Vagina (tissue), 2 donors: ENCODE measurements around the gene CRTC1. TPM values are rescaled to one million over a fixed set of nuclear protein-coding genes. Genes with fewer than 3 reads are reported as not detected.

Experiments
- DNase-seq, 2 donors: peaks; one replicate each; pipeline ENCODE4 v3.0.0-alpha.2; 2017; ENCODE audit errors: extremely low spot score in 2 of 2
- H3K27ac ChIP-seq: fragments of 200-600 bp; sonication (generic); one replicate; pipeline ENCODE4 v1.5.1; 2019
- H3K27me3 ChIP-seq: fragments of 200-600 bp; sonication (generic); one replicate; pipeline ENCODE4 v1.5.1; 2019
- H3K36me3 ChIP-seq, 2 donors: fragments of 200-600 bp; sonication (generic); one replicate each; pipeline ENCODE4 v1.5.1; 2017 to 2019
- H3K4me1 ChIP-seq: fragments of 200-600 bp; sonication (generic); one replicate; pipeline ENCODE4 v1.5.1; 2019
- H3K4me3 ChIP-seq, 2 donors: fragments of 200-600 bp; sonication (generic); 1 replicate in 1 of 2; 2 replicates in 1 of 2; pipeline ENCODE4 v1.5.1; 2016 to 2019
- H3K9me3 ChIP-seq: fragments of 200-600 bp; sonication (generic); one replicate; pipeline ENCODE4 v1.5.1; 2019
- CTCF ChIP-seq, 3 experiments: fragments of 450-650 bp in 2 of 3; fragments of 200-600 bp in 1 of 3; sonication (generic) in 1 of 3; IDR thresholded peaks; one replicate each; pipeline ENCODE4 v1.5.1; 2017 to 2019; ENCODE audit warnings: antibody characterized with exemption in 3 of 3, mild to moderate bottlenecking in 2 of 3, moderate library complexity in 2 of 3
- POLR2A ChIP-seq, 2 donors: fragments of 450-650 bp; IDR thresholded peaks; one replicate each; pipeline ENCODE4 v1.6.1; 2017; ENCODE audit warnings: antibody characterized with exemption in 2 of 2, mild to moderate bottlenecking in 2 of 2, moderate library complexity in 2 of 2
- POLR2AphosphoS5 ChIP-seq, 2 donors: sonication (generic); formaldehyde crosslinking; IDR thresholded peaks; one replicate each; pipeline ENCODE4 v1.9.0; 2017; ENCODE audit warnings: antibody characterized with exemption in 2 of 2, mild to moderate bottlenecking in 2 of 2, low read depth in 1 of 2; ENCODE audit not compliant: insufficient read depth in 1 of 2
- intact Hi-C: fragments of 100-400 bp; cut with DNase I; formaldehyde crosslinking; loops from one replicate; pipeline ENCODE4 v1.15.1; 2023
- total RNA-seq: library from RNA; depleted of rRNA; stranded (reverse); fragments of >200 nt; gene quantifications from one replicate; pipeline ENCODE4 v1.2.3, GENCODE V29; 2016

CRTC1 gene
- total RNA-seq, 1 donor from 2014 or later = 7.4 TPM

GRCh38 chr19:18745012-18745735 lies 61.7 kb downstream of the CRTC1 start:
- intact Hi-C loops = no loop called here
- H3K4me1 ChIP-seq = peaks cover 28% of the 10 kb centered on the region
- no peak for DNase-seq
- H3K9me3 ChIP-seq = no peaks in the 10 kb centered on the region
- H3K27me3 ChIP-seq = no peaks in the 10 kb centered on the region
- H3K36me3 ChIP-seq = peaks cover 0 to 5% of the 10 kb centered on the region in 2 donors
- no peak overlapping the region for H3K27ac ChIP-seq
- TF ChIP-seq CTCF (IDR thresholded peaks at IDR 0.05) (no peak), POLR2A (IDR thresholded peaks at IDR 0.05) (no peak), POLR2AphosphoS5 (IDR thresholded peaks at IDR 0.05; ENCODE audit: insufficient read depth in 1 of 2, low read depth in 1 of 2) (no peak)
- H3K4me3 ChIP-seq = no peak overlapping the region

GRCh38 chr19:18745931-18746330 lies 62.5 kb downstream of the CRTC1 start:
- Histone ChIP-seq H3K36me3 (peaks cover 0 to 8% of the 10 kb centered on the region in 2 donors), H3K27ac (no peak overlapping the region), H3K9me3 (no peaks in the 10 kb centered on the region), H3K4me3 (no peak overlapping the region), H3K27me3 (no peaks in the 10 kb centered on the region), H3K4me1 (peaks cover 27% of the 10 kb centered on the region)
- intact Hi-C loops = no loop called here
- DNase-seq = no peak
- TF ChIP-seq CTCF (IDR thresholded peaks at IDR 0.05) (no peak), POLR2AphosphoS5 (IDR thresholded peaks at IDR 0.05; ENCODE audit: insufficient read depth in 1 of 2, low read depth in 1 of 2) (no peak), POLR2A (IDR thresholded peaks at IDR 0.05) (no peak)

GRCh38 chr19:18746401-18747325 lies 63.2 kb downstream of the CRTC1 start:
- Histone ChIP-seq H3K27me3 (no peaks in the 10 kb centered on the region), H3K27ac (no peak overlapping the region), H3K36me3 (peaks cover 0 to 8% of the 10 kb centered on the region in 2 donors), H3K9me3 (no peaks in the 10 kb centered on the region), H3K4me1 (peaks cover 20% of the 10 kb centered on the region), H3K4me3 (no peak overlapping the region)
- DNase-seq = no peak
- intact Hi-C loops = no loop called here
- no peak for TF ChIP-seq POLR2A (IDR thresholded peaks at IDR 0.05)
- TF ChIP-seq POLR2AphosphoS5 (IDR thresholded peaks at IDR 0.05; ENCODE audit: insufficient read depth in 1 of 2, low read depth in 1 of 2) = no peak
- no peak for TF ChIP-seq CTCF (IDR thresholded peaks at IDR 0.05)

GRCh38 chr19:18749362-18750231 lies 66.1 kb downstream of the CRTC1 start:
- no peaks in the 10 kb centered on the region for H3K27me3 ChIP-seq
- no peaks in the 10 kb centered on the region for H3K4me1 ChIP-seq
- H3K36me3 ChIP-seq = peaks cover 0 to 14% of the 10 kb centered on the region in 2 donors
- TF ChIP-seq CTCF (IDR thresholded peaks at IDR 0.05) = no peak
- TF ChIP-seq POLR2A (IDR thresholded peaks at IDR 0.05) = no peak
- TF ChIP-seq POLR2AphosphoS5 (IDR thresholded peaks at IDR 0.05; ENCODE audit: insufficient read depth in 1 of 2, low read depth in 1 of 2) = no peak
- no peak overlapping the region for H3K27ac ChIP-seq
- no peak overlapping the region for H3K4me3 ChIP-seq
- DNase-seq = no peak
- intact Hi-C loops = no loop called here
- H3K9me3 ChIP-seq = no peaks in the 10 kb centered on the region
